Measurements from ENCODE around the gene VPS41.

DNA sequence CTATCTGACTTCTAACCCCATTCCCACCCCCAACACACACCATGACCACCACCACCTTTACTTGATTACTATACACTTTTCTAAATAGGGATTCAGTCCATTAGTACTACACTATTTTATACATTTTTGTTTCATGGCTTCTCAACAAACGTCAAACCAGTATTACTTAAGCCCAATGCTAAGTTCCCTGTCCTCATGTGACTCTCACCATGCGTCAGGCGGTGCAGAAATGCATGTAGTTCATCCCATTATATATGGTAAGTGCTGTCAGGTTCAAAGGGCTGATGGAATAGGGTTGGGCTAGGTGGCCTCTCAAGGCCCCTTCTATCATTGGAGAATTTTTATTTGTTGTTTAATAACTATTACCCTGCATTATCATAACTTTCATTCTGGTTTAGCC, 19.5 kb upstream of the VPS41 start:
- TF ChIP-seq, protein P1, sequence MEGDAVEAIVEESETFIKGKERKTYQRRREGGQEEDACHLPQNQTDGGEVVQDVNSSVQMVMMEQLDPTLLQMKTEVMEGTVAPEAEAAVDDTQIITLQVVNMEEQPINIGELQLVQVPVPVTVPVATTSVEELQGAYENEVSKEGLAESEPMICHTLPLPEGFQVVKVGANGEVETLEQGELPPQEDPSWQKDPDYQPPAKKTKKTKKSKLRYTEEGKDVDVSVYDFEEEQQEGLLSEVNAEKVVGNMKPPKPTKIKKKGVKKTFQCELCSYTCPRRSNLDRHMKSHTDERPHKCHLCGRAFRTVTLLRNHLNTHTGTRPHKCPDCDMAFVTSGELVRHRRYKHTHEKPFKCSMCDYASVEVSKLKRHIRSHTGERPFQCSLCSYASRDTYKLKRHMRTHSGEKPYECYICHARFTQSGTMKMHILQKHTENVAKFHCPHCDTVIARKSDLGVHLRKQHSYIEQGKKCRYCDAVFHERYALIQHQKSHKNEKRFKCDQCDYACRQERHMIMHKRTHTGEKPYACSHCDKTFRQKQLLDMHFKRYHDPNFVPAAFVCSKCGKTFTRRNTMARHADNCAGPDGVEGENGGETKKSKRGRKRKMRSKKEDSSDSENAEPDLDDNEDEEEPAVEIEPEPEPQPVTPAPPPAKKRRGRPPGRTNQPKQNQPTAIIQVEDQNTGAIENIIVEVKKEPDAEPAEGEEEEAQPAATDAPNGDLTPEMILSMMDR (IDR thresholded peaks at IDR 0.05), result no peak
- TF ChIP-seq POLR2A (IDR thresholded peaks at IDR 0.05), result no peak
